ENCODE data around the gene UBR4. TPM values are rescaled to one million over a fixed set of nuclear protein-coding genes. Genes with fewer than 3 reads are reported as not detected.

UBR4 gene
- polyA plus RNA-seq, 1 of the 3 experiments (the other 2 are of a cell fraction): 68.7 TPM

DNA sequence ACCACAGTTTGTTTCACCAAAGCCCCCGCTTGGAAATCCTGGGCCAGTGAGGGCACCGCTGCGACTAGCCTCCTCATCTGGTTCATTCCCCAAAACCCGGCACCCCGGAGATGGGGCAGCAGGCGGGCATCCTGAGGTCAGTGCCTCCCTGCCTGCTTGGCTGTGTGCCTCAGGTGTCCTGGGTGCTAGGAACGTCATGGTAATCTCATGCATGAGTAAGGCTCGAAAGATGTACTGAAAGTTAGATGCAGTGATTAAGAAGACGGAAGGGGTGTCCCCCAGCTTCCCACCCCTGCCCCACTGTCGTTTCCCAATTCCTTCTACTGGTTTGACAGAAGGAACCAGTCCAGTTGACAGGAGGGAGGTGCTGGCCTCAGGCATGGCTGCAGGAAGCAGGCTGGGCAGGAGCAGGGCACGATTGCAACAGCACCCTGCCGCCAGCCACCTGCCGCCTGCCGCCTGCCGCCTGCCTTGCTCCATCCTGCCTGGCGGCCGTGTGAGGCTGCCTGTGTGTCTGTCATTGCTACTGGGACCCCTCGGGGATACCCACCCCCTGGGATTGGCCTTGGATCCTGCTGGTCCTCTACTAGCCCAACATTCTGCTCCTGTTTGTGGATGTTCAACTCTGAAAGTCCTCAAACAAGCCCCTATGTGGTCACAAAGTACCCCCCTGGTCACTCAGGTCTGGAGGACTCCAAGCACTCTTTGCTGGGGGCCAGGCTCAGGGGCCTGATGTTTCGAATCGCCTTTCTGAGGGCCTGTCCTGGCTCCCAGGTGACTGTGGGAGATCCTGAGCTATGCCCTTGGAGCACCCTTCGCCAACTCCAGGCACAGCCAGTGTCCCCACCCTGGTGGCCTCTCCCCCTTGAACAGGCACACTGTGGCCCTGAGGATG, 180.6 kb downstream of the UBR4 start:
- Histone ChIP-seq H4K20me1 (ENCODE audit: insufficient read depth) (no peaks in the 10 kb centered on the region), H3K36me3 (replicated peaks in 1 of 2; ENCODE audit: control insufficient read depth in 1 of 2, insufficient read depth in 2 of 2, low read length in 1 of 2) (no peaks in the 10 kb centered on the region), H2AFZ (ENCODE audit: low read depth) (no peak overlapping the region), H3K9me3 (0 out of 2 replicates have a peak, but pooled peaks cover 2% of the 10 kb centered on the region), H3K9ac (no peak overlapping the region), H3K27me3 (ENCODE audit: insufficient read depth) (no peaks in the 10 kb centered on the region), H3F3A (replicated peaks; ENCODE audit: insufficient read depth) (peaks cover 6% of the 10 kb centered on the region), H3K79me2 (ENCODE audit: insufficient read depth) (no peaks in the 10 kb centered on the region), H3K4me2 (no peak overlapping the region), H3K9me2 (no peaks in the 10 kb centered on the region), H3K4me3 (ENCODE audit: low read depth in 2 of 2, low read length in 1 of 2) (no peak overlapping the region), H3K27ac (ENCODE audit: low read depth in 2 of 2, low read length in 1 of 2) (no peak overlapping the region), H3K4me1 (ENCODE audit: control insufficient read depth in 1 of 2, insufficient read depth in 2 of 2, low read depth in 1 of 2, low read length in 1 of 2) (peaks cover 2 to 10% of the 10 kb centered on the region in 2 experiments; a peak in 3 of 4 replicates)
- 68% methylated on average over 19 of the region's 21 CpGs for WGBS (ENCODE audit: low lambda C conversion rate)
- POLR2A ChIA-PET: no interaction called here
- no peak for DNase-seq
- TF ChIP-seq SIN3A (IDR thresholded peaks at IDR 0.05; ENCODE audit: borderline replicate concordance, low read depth, low read length): no peak
- no peak for TF ChIP-seq CHD2 (IDR thresholded peaks at IDR 0.05; ENCODE audit: low read length, partially characterized antibody)
- no peak for TF ChIP-seq ELF1 (IDR thresholded peaks at IDR 0.05)
- CTCF ChIA-PET: no interaction called here

- Histone ChIP-seq H3K9me3 (peaks cover 9% of the 10 kb centered on the region; the same call in 1 of the 2 replicates), H3K9me2 (no peaks in the 10 kb centered on the region), H3K4me3 (ENCODE audit: low read depth in 2 of 2, low read length in 1 of 2) (no peak overlapping the region), H3K27ac (ENCODE audit: low read depth in 2 of 2, low read length in 1 of 2) (no peak overlapping the region), H3K79me2 (ENCODE audit: insufficient read depth) (no peaks in the 10 kb centered on the region), H3K4me1 (ENCODE audit: control insufficient read depth in 1 of 2, insufficient read depth in 2 of 2, low read depth in 1 of 2, low read length in 1 of 2) (peaks cover 2% of the 10 kb centered on the region in 2 experiments; a peak in 2 of 4 replicates), H3K9ac (no peak overlapping the region), H4K20me1 (ENCODE audit: insufficient read depth) (no peaks in the 10 kb centered on the region), H3F3A (replicated peaks; ENCODE audit: insufficient read depth) (peaks cover 6% of the 10 kb centered on the region), H3K27me3 (ENCODE audit: insufficient read depth) (no peaks in the 10 kb centered on the region), H3K4me2 (no peak overlapping the region), H2AFZ (ENCODE audit: low read depth) (no peak overlapping the region), H3K36me3 (replicated peaks in 1 of 2; ENCODE audit: control insufficient read depth in 1 of 2, insufficient read depth in 2 of 2, low read length in 1 of 2) (no peaks in the 10 kb centered on the region)
- no peak for DNase-seq
- TF ChIP-seq MXI1 (IDR thresholded peaks at IDR 0.05; ENCODE audit: low read depth, low read length) (no peak), NRF1 (IDR thresholded peaks at IDR 0.05; ENCODE audit: low read depth, low read length) (no peak), ELF1 (IDR thresholded peaks at IDR 0.05) (no peak), TEAD4 (IDR thresholded peaks at IDR 0.05; ENCODE audit: borderline replicate concordance, insufficient read depth) (no peak), RFX5 (IDR thresholded peaks at IDR 0.05; ENCODE audit: low read length) (no peak), REST (IDR thresholded peaks at IDR 0.05; ENCODE audit: low read depth, low read length) (no peak), RAD21 (IDR thresholded peaks at IDR 0.05; ENCODE audit: low read length) (no peak), TCF12 (IDR thresholded peaks at IDR 0.05) (no peak), IRF3 (IDR thresholded peaks at IDR 0.05; ENCODE audit: low read depth, low read length) (no peak), EP300 (IDR thresholded peaks at IDR 0.05; ENCODE audit: borderline replicate concordance in 1 of 2, low read depth in 1 of 2, low read length in 1 of 2) (no peak)
- TF ChIP-seq, protein P1, sequence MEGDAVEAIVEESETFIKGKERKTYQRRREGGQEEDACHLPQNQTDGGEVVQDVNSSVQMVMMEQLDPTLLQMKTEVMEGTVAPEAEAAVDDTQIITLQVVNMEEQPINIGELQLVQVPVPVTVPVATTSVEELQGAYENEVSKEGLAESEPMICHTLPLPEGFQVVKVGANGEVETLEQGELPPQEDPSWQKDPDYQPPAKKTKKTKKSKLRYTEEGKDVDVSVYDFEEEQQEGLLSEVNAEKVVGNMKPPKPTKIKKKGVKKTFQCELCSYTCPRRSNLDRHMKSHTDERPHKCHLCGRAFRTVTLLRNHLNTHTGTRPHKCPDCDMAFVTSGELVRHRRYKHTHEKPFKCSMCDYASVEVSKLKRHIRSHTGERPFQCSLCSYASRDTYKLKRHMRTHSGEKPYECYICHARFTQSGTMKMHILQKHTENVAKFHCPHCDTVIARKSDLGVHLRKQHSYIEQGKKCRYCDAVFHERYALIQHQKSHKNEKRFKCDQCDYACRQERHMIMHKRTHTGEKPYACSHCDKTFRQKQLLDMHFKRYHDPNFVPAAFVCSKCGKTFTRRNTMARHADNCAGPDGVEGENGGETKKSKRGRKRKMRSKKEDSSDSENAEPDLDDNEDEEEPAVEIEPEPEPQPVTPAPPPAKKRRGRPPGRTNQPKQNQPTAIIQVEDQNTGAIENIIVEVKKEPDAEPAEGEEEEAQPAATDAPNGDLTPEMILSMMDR (IDR thresholded peaks at IDR 0.05): no peak
- ChIA-PET POLR2A (no interaction called here), CTCF (no interaction called here)
- 80% methylated on average over 8 of the region's 8 CpGs for WGBS (ENCODE audit: low lambda C conversion rate)
Measured at GRCh38 chr1:19028546-19029129, 181.4 kb downstream of the UBR4 start.
